OCI-LY1 (cell line): ENCODE results near the gene HECW1.

Source experiments
- EZH2 ChIP-seq: fragments of 200-600 bp; sonication (generic), shearing (Covaris generic); IDR thresholded peaks from 2 replicates; pipeline ENCODE4 v1.8.0; 2017; ENCODE audit warnings: borderline replicate concordance, mixed run types, mild to moderate bottlenecking, antibody characterized with exemption, low read length, moderate library complexity, mixed read lengths
- TF ChIP-seq, protein P1 (sequence below): fragments of 200-600 bp; sonication (generic), shearing (Covaris generic); IDR thresholded peaks from 2 replicates; pipeline ENCODE4 v1.5.1; 2017; ENCODE audit warnings: mild to moderate bottlenecking, antibody characterized with exemption, low read length, moderate library complexity, mixed read lengths

DNA sequence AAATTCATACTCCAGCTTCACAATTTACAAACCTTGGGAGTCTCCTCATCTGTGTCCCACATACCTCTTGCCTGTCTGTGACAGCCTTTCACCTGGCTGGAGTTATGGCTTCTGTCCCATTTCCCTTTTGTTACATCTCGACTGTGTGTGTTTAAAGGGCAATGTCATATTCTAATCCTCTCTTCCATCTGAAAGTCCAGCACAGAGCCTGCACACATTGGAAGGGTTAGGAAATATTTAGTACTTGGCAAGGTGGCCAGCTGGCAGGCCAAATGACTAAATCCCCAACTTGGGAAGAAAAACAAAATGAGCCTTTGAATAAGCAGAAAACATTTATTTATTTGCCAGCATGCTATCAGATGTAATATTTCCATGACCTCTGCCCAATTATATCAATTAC, 350.4 kb downstream of the HECW1 start:
- TF ChIP-seq, protein P1, sequence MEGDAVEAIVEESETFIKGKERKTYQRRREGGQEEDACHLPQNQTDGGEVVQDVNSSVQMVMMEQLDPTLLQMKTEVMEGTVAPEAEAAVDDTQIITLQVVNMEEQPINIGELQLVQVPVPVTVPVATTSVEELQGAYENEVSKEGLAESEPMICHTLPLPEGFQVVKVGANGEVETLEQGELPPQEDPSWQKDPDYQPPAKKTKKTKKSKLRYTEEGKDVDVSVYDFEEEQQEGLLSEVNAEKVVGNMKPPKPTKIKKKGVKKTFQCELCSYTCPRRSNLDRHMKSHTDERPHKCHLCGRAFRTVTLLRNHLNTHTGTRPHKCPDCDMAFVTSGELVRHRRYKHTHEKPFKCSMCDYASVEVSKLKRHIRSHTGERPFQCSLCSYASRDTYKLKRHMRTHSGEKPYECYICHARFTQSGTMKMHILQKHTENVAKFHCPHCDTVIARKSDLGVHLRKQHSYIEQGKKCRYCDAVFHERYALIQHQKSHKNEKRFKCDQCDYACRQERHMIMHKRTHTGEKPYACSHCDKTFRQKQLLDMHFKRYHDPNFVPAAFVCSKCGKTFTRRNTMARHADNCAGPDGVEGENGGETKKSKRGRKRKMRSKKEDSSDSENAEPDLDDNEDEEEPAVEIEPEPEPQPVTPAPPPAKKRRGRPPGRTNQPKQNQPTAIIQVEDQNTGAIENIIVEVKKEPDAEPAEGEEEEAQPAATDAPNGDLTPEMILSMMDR = no peak
- no peak for TF ChIP-seq EZH2
